ENCODE data around the gene TAL2. TPM values are rescaled to one million over a fixed set of nuclear protein-coding genes. Genes with fewer than 3 reads are reported as not detected.

TAL2 gene
- total RNA-seq, 2 donors from 2014 or later: not detected

DNA sequence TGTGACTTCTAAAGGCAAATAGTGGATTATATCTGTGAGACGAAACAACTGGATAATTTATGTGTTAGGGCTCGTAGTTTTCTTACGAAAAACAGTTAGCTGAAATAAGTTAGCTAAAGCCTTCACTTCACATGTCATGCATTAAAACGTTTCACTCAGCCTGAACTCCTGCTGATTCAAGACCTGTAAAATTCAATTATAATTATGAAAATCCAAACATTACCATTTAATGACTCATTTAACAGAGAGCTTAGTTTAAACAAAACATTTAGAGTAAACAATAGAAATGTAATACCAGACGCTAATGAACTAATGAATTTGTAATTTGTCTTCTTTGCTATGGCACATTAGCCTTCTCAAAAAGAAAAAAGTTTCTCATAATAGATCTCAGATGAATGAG, 1.7 kb downstream of the TAL2 start:
- no peaks in the 10 kb centered on the region for H3K9me3 ChIP-seq
- H3K9ac ChIP-seq (ENCODE audit: low read depth in 2 of 2, low read length in 2 of 2): no peak overlapping the region
- H3K4me3 ChIP-seq: no peak overlapping the region
- intact Hi-C loops (cut with DNase I): no loop called here
- no peak for DNase-seq
- H3K36me3 ChIP-seq: no peaks in the 10 kb centered on the region
- no peaks in the 10 kb centered on the region for H3K27me3 ChIP-seq
- TF ChIP-seq, protein P1, sequence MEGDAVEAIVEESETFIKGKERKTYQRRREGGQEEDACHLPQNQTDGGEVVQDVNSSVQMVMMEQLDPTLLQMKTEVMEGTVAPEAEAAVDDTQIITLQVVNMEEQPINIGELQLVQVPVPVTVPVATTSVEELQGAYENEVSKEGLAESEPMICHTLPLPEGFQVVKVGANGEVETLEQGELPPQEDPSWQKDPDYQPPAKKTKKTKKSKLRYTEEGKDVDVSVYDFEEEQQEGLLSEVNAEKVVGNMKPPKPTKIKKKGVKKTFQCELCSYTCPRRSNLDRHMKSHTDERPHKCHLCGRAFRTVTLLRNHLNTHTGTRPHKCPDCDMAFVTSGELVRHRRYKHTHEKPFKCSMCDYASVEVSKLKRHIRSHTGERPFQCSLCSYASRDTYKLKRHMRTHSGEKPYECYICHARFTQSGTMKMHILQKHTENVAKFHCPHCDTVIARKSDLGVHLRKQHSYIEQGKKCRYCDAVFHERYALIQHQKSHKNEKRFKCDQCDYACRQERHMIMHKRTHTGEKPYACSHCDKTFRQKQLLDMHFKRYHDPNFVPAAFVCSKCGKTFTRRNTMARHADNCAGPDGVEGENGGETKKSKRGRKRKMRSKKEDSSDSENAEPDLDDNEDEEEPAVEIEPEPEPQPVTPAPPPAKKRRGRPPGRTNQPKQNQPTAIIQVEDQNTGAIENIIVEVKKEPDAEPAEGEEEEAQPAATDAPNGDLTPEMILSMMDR (IDR thresholded peaks at IDR 0.05): no peak
- H3K4me1 ChIP-seq: no peaks in the 10 kb centered on the region
- H3K27ac ChIP-seq: no peak overlapping the region

DNA sequence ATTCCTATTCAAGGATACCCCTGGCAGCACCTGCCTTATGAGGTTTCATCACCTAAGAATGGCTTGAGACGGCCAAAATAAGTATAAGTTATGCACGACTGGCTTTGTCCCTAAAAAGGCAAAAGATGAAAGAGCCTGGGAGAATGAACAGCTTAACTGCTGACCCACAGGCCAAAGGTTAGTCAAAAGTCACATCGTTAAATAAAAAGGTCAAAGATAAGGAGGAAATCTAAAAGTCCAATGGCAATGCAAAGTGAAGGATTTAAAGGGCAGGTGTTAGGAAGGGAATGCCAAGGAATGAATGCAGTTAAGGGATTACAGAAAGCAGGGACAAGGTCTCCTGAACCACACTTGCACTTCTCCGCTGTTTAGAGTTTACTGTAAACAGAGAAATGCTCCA, 5.6 kb downstream of the TAL2 start:
- Histone ChIP-seq H3K9me3 (no peaks in the 10 kb centered on the region), H3K36me3 (no peaks in the 10 kb centered on the region), H3K4me1 (no peaks in the 10 kb centered on the region), H3K27ac (no peak overlapping the region), H3K27me3 (no peaks in the 10 kb centered on the region), H3K9ac (ENCODE audit: low read depth in 2 of 2, low read length in 2 of 2) (no peak overlapping the region), H3K4me3 (no peak overlapping the region)
- intact Hi-C loops (cut with DNase I): no loop called here
- no peak for DNase-seq
- TF ChIP-seq, protein P1 (IDR thresholded peaks at IDR 0.05): no peak

DNA sequence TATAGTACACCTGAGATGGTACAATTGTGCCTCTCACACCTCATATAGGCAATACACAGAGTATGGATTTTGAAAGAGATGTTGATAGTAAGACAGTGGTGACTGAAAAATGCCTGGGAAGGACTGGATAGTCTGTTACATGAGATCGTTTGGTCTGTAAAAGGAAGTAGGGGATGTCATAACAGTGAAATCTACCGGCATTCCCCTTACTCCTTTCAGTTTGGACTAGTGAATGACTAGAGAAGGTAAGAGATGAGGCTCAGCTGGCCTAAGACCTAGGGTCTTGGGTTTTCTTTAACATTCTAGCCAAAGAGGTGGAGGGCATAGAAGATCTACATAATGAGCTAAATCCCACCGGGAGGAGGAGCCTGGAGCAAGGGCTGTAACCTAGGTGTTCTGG, 8.1 kb downstream of the TAL2 start:
- intact Hi-C loops (cut with DNase I): no loop called here

DNA sequence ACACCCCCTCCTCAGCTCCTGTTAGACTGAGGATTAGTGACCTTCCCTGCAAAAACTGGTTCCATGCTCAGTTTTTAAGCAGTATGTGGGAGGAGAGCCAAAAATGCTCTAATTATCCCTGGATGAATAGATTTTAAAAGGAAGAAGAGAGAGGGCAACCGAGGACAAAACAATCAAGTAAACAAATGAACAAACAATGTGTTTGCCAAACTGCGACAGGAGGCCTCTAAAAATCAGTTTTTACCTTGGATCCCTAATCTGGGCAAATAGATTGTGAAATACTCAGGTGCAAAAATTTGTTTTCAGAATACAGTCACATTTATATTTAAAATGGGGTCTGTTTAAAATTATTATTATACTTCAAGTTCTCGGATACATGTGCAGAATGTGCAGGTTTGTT, 8.5 kb downstream of the TAL2 start:
- no peak overlapping the region for H3K27ac ChIP-seq
- intact Hi-C loops (cut with DNase I): no loop called here

More for the DNA sequence above, 8.1 kb downstream of the TAL2 start:
- Histone ChIP-seq H3K9me3 (no peaks in the 10 kb centered on the region), H3K9ac (ENCODE audit: low read depth in 2 of 2, low read length in 2 of 2) (no peak overlapping the region), H3K36me3 (no peaks in the 10 kb centered on the region), H3K27me3 (no peaks in the 10 kb centered on the region), H3K4me1 (no peaks in the 10 kb centered on the region), H3K27ac (no peak overlapping the region), H3K4me3 (no peak overlapping the region)
- no peak for DNase-seq
- TF ChIP-seq, protein P1 (IDR thresholded peaks at IDR 0.05): no peak

DNA sequence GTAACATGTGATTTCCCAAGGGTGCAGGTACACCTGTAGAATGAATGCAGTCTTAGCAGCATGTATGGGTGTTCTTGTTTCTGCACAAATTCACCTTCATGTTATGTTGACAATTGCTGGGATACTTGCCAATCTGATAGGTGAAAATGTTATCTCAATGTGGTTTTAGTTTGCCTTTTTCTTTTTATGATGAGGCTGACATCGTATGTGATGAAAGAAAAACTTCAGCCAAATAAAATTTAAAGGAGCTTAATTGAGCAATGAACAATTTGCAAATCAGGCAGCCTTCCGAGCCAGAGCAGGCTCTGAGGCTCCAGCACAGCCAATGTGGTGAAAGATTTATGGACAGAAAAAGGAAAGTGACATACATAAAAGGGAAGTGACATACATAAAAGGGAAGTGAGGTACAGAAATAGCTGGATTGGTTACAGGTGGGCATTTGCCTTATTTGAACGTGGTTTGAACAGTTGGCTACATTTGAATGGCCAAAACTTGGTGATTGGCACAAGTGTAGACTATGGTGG, 10.5 kb downstream of the TAL2 start:
- Histone ChIP-seq H3K36me3 (no peaks in the 10 kb centered on the region), H3K9me3 (no peaks in the 10 kb centered on the region), H3K27me3 (no peaks in the 10 kb centered on the region), H3K4me1 (no peaks in the 10 kb centered on the region), H3K9ac (ENCODE audit: low read depth in 2 of 2, low read length in 2 of 2) (no peak overlapping the region), H3K4me3 (no peak overlapping the region), H3K27ac (no peak overlapping the region)
- TF ChIP-seq, protein P1 (IDR thresholded peaks at IDR 0.05): no peak
- intact Hi-C loops (cut with DNase I): no loop called here
- no peak for DNase-seq

More for the DNA sequence above, 8.5 kb downstream of the TAL2 start:
- H3K9me3 ChIP-seq: no peaks in the 10 kb centered on the region
- no peaks in the 10 kb centered on the region for H3K27me3 ChIP-seq
- TF ChIP-seq, protein P1 (IDR thresholded peaks at IDR 0.05): no peak
- no peak for DNase-seq
- H3K36me3 ChIP-seq: no peaks in the 10 kb centered on the region
- no peak overlapping the region for H3K9ac ChIP-seq (ENCODE audit: low read depth in 2 of 2, low read length in 2 of 2)
- no peak overlapping the region for H3K4me3 ChIP-seq
- no peaks in the 10 kb centered on the region for H3K4me1 ChIP-seq
